Hippocampal formation (tissue), 2 donors: Measurements from ENCODE around the gene TRIP10.
"Not testable (repeated sequence)": the region's sequence is repeated elsewhere in the genome, so short reads cannot be mapped to it uniquely, and the experiment has no call there.

Experiments used
- DNase-seq, 2 donors: peaks; one replicate each; lab custom pipeline; 2025; lab: John Stamatoyannopoulos, UW

Gene TRIP10

DNA sequence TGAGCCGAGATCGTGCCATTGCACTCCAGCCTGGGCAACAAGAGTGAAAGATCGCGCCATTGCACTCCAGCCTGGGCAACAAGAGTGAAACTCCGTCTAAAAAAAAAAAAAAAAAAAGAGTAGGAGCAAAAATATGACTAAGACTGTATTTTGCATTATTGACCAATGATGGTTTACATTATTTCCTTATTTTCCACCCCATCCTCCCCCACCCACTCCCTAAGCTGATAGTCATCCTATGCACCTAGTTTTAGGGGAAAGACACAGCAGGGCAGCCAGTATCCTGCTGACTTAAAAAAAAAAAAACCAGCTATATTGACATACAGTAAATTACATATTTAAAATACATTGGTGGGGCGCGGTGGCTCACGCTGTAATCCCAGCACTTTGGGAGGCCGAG lies 58.2 kb downstream of the TRIP10 start:
- DNase-seq = no peak

DNA sequence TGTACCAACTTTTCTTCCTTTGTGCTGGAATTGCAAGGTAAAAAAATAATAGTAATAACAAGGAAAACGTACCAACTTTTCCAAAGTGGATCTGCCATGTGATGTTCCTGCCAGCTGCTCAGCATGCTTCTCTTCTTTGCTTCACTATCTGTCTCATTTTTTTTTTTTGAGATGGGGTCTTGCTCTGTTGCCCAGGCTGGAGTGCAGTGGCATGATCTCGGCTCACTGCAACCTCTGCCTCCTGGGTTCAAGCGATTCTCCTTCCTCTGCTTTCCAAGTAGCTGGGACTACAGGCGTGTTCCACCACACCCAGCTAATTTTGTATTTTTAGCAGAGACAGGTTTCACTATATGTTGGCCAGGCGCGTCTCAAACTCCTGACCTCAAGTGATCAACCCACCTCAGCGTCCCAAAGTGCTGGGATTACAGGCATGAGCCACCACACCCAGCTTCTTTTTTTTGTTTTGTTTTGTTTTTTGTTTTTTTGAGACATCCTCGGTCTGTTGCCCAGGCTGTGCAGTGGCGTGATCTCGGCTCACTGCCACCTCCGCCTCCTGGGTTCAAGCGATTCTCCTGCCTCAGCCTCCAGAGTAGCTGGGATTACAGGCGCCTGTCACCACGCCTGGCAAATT lies 60.8 kb downstream of the TRIP10 start:
- not testable (repeated sequence) for DNase-seq

GRCh38 chr19:6800991-6801484 lies 61.6 kb downstream of the TRIP10 start:
- DNase-seq = no peak
